GM12801 (cell line): ENCODE results near the gene ERC1.

Experiments
- CTCF ChIP-seq: IDR thresholded peaks from one replicate; pipeline ENCODE4 v1.5.1; 2011; ENCODE audit warnings: control low read depth; ENCODE audit not compliant: insufficient read length; ENCODE audit errors: extremely low read depth

The ERC1 gene

DNA sequence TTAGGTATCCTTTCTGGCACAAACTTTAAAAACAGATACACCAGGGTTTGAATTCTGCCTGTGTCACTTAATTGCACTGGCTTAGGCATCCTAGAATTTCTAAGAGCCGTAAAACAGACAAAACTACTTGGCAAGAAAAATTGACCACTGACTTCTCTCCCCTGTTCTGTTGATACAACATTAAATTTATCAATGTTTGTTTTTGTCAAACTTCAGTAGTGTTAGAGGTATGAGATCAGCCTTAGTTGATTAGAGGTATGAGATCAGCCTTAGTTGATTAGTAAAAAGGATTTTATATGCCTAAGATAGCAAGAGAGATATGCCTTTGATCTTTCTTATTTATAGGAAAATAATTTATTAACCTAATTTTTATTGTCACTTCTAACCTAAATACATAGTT lies 320.1 kb downstream of the ERC1 start:
- no peak for TF ChIP-seq CTCF

DNA sequence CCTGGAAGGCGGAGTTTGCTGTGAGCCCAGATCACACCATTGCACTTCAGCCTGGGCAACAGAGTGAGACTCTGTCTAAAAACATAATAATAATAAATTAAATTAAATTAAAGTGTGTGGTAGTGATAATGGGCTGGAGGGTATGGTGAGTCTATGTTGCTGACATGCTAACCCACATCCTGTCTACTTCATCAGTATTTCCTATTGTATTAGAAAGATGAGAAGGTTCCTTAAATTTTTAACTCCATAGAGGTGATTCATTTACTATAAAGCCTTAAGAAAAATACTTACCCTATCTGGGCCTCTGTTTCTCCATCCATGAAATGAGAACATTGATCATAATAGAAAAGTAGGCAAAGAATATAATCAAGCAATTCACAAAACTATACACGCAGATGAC lies 322.9 kb downstream of the ERC1 start:
- TF ChIP-seq CTCF = no peak

DNA sequence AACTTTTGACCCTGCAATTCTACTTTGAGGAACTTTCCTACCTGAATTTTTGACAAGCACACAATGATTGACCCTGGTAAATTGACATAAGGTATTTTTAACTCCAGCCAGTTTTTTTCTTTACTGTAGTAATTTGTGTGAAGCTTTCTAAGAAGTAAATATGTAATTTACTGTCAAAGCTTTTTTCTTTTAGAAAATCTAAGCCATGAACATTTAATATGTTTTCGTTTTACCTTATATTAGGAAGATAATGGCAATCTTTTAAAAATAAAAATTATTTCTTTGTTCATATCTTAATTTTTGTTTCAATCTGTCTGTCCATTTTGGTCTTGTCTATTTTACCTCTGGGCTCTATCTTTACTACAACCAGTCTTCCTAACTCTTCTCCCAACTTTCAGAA lies 323.5 kb downstream of the ERC1 start:
- no peak for TF ChIP-seq CTCF

DNA sequence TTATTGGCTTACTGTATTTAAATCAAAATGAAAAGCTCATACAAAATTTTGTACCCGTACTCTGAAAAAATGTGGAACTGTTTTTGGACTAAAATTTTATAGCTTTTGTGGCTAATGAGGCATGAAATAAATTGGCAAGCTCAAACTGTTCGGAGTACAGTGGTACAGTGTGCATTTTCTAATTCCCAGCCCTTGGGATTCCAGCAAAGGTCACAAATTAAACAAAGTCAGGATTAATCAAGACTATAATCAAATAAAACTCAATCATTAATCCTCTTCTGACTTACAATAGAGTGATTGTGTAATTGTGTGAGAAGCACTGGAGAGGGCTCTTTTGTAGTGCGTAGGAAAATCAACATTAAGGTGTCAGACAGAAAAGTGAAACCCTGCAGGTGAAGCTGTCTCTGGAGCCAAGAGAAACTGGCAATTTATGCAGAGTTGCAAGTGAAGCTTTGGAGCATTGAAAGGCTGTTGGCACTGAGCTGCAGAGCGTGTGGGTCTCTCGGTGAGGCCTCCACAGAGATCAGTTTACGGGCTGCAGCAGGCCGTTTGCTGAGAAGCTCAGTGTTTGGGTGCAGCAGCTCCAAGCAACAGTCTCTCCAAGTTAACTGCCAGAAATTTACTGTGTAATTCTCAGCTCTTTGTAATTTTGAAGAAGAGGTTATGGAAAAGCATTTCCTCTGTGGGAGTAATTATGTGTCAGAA lies 327.5 kb downstream of the ERC1 start:
- no peak for TF ChIP-seq CTCF

DNA sequence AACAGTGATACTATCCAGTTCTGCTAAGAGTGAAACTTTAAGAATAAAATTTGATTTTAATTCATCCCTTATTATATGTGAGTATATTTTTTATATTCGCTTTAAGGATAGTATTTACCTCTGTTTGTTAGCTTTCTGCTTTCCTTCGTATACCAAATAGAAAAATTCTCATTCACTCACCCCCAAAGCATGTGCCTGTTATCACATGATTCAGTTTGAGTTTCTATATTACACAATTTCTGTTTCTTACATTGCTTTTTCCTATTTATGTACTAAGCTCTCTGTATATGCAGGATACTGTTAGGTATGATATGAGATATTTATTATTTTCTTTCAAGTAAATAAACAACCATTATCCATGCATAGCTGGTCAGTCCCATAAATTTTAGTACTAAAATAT lies 328.2 kb downstream of the ERC1 start:
- TF ChIP-seq CTCF = no peak

GRCh38 chr12:1320021-1320420 lies 329.0 kb downstream of the ERC1 start:
- no peak for TF ChIP-seq CTCF

GRCh38 chr12:1322821-1323220 lies 331.8 kb downstream of the ERC1 start:
- no peak for TF ChIP-seq CTCF

DNA sequence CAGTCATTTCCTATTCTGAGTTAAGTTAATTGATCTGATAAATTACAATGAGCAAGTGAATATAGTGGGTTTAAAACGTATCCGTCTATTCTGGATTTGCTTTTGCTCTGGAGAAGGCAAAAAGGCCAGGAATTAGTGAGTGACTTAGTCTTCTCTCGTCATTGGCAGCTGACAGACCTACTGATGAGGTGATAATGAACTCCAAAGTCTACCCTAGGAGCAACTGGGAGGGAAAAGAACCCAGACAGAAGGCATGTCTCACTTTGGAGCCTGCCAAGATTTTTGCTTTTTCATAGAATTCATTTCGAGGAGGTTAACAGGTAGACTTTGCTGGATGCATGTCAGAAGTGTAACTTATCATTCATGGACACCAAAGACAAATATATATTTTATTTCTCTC lies 333.1 kb downstream of the ERC1 start:
- no peak for TF ChIP-seq CTCF
